AG04449 (cell line): ENCODE data around the gene RAP2A.

Experiments
- CTCF ChIA-PET: fragments of 350-600 bp; formaldehyde crosslinking; extraction: SDS; loops from one replicate; lab custom pipeline; 2021; ENCODE audit warnings: antibody characterized with exemption; lab: Yijun Ruan, JAX
- POLR2A ChIA-PET: fragments of 400-600, 350-600 bp; formaldehyde crosslinking; extraction: SDS; loops from one replicate; lab custom pipeline; 2020; ENCODE audit warnings: antibody characterized with exemption, inconsistent platforms; lab: Yijun Ruan, JAX
- DNase-seq: peaks from one replicate; pipeline ENCODE4 v3.0.0-alpha.2; 2010; ENCODE audit warnings: low read depth, low spot score
- H3K4me3 ChIP-seq: 2 replicates; pipeline ENCODE4 v1.5.1; 2011; ENCODE audit warnings: low read depth, mild to moderate bottlenecking, control low read depth, low read length
- TF ChIP-seq, protein P1 (sequence below): IDR thresholded peaks from one replicate; pipeline ENCODE4 v1.5.1; 2011; ENCODE audit warnings: mild to moderate bottlenecking, moderate library complexity, low read length, control low read depth, inconsistent platforms; ENCODE audit not compliant: insufficient read depth; ENCODE audit errors: missing control alignments

Gene RAP2A

DNA sequence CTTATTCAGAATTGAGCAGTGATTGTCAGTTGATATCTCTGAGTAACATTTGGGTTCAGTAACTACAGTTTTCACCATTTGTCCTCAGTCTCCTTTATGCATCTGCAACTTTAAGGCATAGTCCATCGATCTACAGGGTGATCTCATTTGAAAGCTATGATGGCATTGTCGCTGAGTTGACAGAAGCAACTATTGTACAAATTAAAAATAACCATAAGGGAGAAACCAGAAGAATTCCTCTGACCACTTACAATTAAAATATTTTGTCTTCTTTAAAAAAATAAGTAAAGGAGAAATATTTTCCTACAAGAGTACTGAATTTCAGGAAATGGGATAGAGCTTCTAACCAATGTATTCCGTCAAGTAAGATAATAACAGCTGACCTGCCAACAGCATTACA is 30.6 kb downstream of the RAP2A start:
- CTCF ChIA-PET, result interaction anchor here (0.6 to 1.1 kb wide), 2 partner anchors 29 to 355 kb away, joined by 3 read pairs; no protein-coding TSS in a partner anchor
- no peak for DNase-seq
- TF ChIP-seq, protein P1, sequence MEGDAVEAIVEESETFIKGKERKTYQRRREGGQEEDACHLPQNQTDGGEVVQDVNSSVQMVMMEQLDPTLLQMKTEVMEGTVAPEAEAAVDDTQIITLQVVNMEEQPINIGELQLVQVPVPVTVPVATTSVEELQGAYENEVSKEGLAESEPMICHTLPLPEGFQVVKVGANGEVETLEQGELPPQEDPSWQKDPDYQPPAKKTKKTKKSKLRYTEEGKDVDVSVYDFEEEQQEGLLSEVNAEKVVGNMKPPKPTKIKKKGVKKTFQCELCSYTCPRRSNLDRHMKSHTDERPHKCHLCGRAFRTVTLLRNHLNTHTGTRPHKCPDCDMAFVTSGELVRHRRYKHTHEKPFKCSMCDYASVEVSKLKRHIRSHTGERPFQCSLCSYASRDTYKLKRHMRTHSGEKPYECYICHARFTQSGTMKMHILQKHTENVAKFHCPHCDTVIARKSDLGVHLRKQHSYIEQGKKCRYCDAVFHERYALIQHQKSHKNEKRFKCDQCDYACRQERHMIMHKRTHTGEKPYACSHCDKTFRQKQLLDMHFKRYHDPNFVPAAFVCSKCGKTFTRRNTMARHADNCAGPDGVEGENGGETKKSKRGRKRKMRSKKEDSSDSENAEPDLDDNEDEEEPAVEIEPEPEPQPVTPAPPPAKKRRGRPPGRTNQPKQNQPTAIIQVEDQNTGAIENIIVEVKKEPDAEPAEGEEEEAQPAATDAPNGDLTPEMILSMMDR, result no peak
- POLR2A ChIA-PET, result no interaction called here
- H3K4me3 ChIP-seq, result no peak overlapping the region

DNA sequence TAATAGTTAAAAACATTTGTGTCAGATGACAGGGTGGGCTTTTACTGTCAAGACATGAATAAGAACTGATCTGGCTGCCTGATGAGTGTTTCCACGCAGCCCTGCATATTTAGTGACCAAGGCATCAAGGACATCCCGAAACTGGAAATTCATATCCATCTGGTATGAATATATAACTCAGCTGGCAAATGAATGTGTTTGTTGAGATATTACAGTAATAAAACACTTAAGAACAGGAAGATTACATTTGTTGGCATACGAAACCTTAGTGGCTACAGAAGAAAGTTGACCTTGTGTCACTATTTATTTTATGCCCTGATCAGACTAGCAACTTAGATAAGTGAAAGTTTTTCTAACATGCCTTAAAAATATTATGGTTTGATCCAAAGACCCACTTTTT is 32.8 kb downstream of the RAP2A start:
- ChIA-PET POLR2A (no interaction called here), CTCF (interaction anchor here (1.5 kb wide), 1 partner anchor 18 kb away, joined by 3 read pairs; no protein-coding TSS in a partner anchor)
- H3K4me3 ChIP-seq, result no peak overlapping the region
- TF ChIP-seq, protein P1, result no peak
- DNase-seq, result no peak

DNA sequence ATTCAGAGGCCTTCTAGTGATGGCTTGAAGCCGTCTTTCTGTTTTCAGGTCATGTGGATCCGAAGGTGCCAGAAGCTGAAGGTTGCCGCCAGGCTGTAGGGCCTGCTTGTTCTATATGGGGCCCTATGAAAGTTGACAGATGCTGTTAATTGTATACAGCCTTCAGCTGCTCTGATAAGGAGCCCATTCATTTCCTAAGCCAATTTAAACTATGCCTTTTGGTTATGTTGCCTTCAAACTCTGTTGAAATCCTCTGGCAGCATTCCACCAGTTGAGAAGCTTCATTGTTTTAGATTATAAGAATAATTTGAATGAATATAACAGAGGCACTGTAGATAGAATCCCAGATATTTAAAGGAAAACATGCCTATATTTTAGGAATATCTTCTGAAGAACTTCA is 34.4 kb downstream of the RAP2A start:
- H3K4me3 ChIP-seq, result no peak overlapping the region
- no peak for DNase-seq
- TF ChIP-seq, protein P1, result no peak
- ChIA-PET CTCF (no interaction called here), POLR2A (no interaction called here)

DNA sequence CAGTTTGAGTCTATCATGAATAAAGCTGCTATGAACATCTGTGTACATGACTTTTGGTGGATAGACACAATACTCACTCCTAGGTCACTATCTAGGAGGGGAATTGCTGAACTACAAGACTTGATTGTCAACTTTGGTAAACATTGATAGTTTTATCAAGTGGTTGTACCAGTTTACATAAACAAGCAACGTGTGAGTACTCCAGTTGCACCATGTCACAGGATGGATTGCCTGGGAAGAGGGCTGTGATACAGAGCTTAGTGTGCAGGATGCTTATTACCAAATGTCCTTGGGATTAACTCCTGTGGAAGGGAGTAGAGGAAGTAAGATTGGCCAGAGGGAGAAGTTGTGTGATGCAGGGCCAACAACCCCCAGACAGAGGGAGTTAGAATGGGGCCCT is 37.7 kb downstream of the RAP2A start:
- no peak overlapping the region for H3K4me3 ChIP-seq
- TF ChIP-seq, protein P1, result no peak
- no peak for DNase-seq
- CTCF ChIA-PET, result no interaction called here
- POLR2A ChIA-PET, result no interaction called here

DNA sequence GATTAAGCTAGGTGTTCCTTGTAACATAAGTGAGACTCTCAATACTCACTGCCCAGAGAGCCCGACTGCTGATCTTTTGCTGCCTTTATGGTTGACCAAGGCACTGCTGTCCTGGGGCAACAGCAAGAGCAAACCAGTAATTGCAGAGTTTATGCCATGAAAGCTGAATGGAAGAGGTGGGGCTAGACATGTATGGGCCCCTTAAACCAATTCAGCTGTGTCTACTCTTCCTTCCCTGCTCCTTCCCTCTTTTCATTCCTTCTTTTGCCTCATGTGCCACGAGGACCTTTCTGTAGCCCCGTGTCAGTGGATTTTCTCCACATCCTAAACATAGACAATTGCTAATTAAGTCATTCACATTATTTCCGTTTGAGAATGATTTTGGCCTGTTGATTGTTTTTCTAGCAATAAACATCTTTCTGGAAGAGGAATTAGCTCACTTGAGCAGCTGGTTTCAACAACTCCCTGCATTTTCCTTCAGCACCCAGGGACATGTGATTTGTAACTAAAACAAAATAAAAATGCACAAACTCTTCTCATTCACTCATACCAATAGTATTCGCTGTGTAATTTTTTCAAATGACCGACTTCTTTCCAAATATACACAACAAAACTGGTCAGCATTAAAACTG is 40.5 kb downstream of the RAP2A start:
- POLR2A ChIA-PET, result no interaction called here
- DNase-seq, result no peak
- H3K4me3 ChIP-seq, result no peak overlapping the region
- TF ChIP-seq, protein P1, result no peak
- CTCF ChIA-PET, result no interaction called here

DNA sequence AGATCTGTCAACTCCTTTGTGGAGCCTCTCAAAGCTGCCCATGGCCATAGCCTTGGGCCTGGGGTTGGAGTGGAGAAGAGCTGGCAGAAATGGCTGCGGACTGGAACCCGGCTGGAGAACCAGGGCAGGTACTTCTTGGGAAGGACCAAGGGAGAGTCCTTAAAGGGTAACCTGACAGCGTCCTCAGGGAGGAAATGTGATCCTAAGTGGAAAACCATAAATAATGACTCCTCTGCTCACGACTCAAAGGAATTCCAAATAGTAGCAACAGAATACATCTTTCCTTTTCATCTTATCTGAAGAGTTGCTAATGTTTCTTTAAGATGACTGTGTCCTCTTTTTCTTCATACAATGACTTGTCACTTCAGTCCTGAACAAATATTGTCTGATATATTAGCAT is 41.0 kb downstream of the RAP2A start:
- POLR2A ChIA-PET, result no interaction called here
- CTCF ChIA-PET, result no interaction called here
- TF ChIP-seq, protein P1, result no peak
- DNase-seq, result no peak
- H3K4me3 ChIP-seq, result no peak overlapping the region
